GM23338 (cell line): Measurements from ENCODE around the gene HSD3B7. TPM values are rescaled to one million over a fixed set of nuclear protein-coding genes. Genes with fewer than 3 reads are reported as not detected.

Experiments used
- ATAC-seq: fragments of 200-7000 bp; cut with Tn5 transposase; 3 replicates; pipeline ENCODE4 v1.9.1; 2020
- DNase-seq: peaks from one replicate; pipeline ENCODE4 v3.0.0-alpha.2; 2015; ENCODE audit warnings: low spot score
- H2AFZ ChIP-seq: fragments of 200-600 bp; sonication (generic); 2 replicates; pipeline ENCODE4 v1.8.0; 2016; ENCODE audit warnings: antibody characterized with exemption, mild to moderate bottlenecking, moderate library complexity
- H3F3A ChIP-seq: fragments of 200-600 bp; sonication (generic); replicated peaks from 2 replicates; pipeline ENCODE4 v1.8.0; 2017; ENCODE audit warnings: antibody characterized with exemption, mixed run types, low read depth
- H3K27ac ChIP-seq: fragments of 200-600 bp; sonication (generic); 2 replicates; pipeline ENCODE4 v1.6.1; 2016; ENCODE audit warnings: low read depth
- H3K27me3 ChIP-seq: fragments of 200-600 bp; sonication (generic); 2 replicates; pipeline ENCODE4 v1.8.0; 2016; ENCODE audit warnings: mild to moderate bottlenecking, mixed run types, moderate library complexity; ENCODE audit not compliant: insufficient read depth
- H3K36me3 ChIP-seq: fragments of 200-600 bp; sonication (generic); 2 replicates; pipeline ENCODE4 v1.8.0; 2016; ENCODE audit warnings: mild to moderate bottlenecking; ENCODE audit not compliant: insufficient read depth
- H3K4me1 ChIP-seq: fragments of 200-600 bp; sonication (generic); 2 replicates; pipeline ENCODE4 v1.8.0; 2016; ENCODE audit warnings: mild to moderate bottlenecking, moderate library complexity; ENCODE audit not compliant: insufficient read depth
- H3K4me2 ChIP-seq: fragments of 200-600 bp; sonication (generic); 2 replicates; pipeline ENCODE4 v1.7.1; 2017; ENCODE audit warnings: mixed run types
- H3K4me3 ChIP-seq: fragments of 200-600 bp; sonication (generic); 2 replicates; pipeline ENCODE4 v1.6.1; 2016; ENCODE audit warnings: mixed run types
- H3K79me2 ChIP-seq: fragments of 200-600 bp; sonication (generic); replicated peaks from 2 replicates; pipeline ENCODE4 v1.8.0; 2017; ENCODE audit warnings: mild to moderate bottlenecking; ENCODE audit not compliant: insufficient read depth
- H3K9me2 ChIP-seq: fragments of 200-600 bp; sonication (generic); 2 replicates; pipeline ENCODE4 v1.8.0; 2017; ENCODE audit not compliant: insufficient read depth
- H4K20me1 ChIP-seq: fragments of 200-600 bp; sonication (generic); replicated peaks from 2 replicates; pipeline ENCODE4 v1.8.0; 2017; ENCODE audit warnings: mild to moderate bottlenecking; ENCODE audit not compliant: insufficient read depth
- H3K27ac Mint-ChIP-seq: 2 replicates; pipeline ENCODE4 v1.8.0; 2020; ENCODE audit warnings: inconsistent platforms, mild to moderate bottlenecking, moderate library complexity, mixed read lengths
- H3K27me3 Mint-ChIP-seq: 3 replicates; pipeline ENCODE4 v1.8.0; 2022; ENCODE audit warnings: low read depth, mild to moderate bottlenecking, moderate library complexity, mixed read lengths, inconsistent platforms; ENCODE audit not compliant: insufficient read depth, poor library complexity
- H3K36me3 Mint-ChIP-seq: 3 replicates; pipeline ENCODE4 v1.8.0; 2021; ENCODE audit warnings: low read depth, mild to moderate bottlenecking, inconsistent platforms, moderate library complexity, mixed read lengths
- H3K4me1 Mint-ChIP-seq: 3 replicates; pipeline ENCODE4 v1.8.0; 2020; ENCODE audit warnings: mild to moderate bottlenecking, inconsistent platforms, mixed read lengths
- H3K4me3 Mint-ChIP-seq: 3 replicates; pipeline ENCODE4 v1.8.0; 2021; ENCODE audit warnings: moderate library complexity, mild to moderate bottlenecking, inconsistent platforms, mixed read lengths
- H3K9me3 Mint-ChIP-seq: 3 replicates; pipeline ENCODE4 v1.8.0; 2020; ENCODE audit warnings: moderate library complexity, mild to moderate bottlenecking, inconsistent platforms, mixed read lengths
- CREB1 ChIP-seq: fragments of 250-450 bp; sonication (Bioruptor Pico); IDR thresholded peaks from 2 replicates; pipeline ENCODE4 v1.5.0; 2020; ENCODE audit warnings: low read depth, mild to moderate bottlenecking, moderate library complexity
- EZH2phosphoT487 ChIP-seq: fragments of 200-600 bp; sonication (generic); IDR thresholded peaks from one replicate; pipeline ENCODE4 v1.8.1; 2018; ENCODE audit warnings: antibody characterized with exemption; ENCODE audit not compliant: unreplicated experiment
- JUNB ChIP-seq: IDR thresholded peaks from one replicate; pipeline ENCODE4 v1.6.1; 2016; ENCODE audit warnings: antibody characterized with exemption; ENCODE audit not compliant: unreplicated experiment
- NANOG ChIP-seq: IDR thresholded peaks from 2 replicates; pipeline ENCODE4 v1.6.1; 2016; ENCODE audit warnings: antibody characterized with exemption, borderline replicate concordance
- polyA plus RNA-seq: library from polyadenylated mRNA; unstranded; fragments of >200 nt; fragmentation: Nextera tagmentation; extraction: Ambion mirVana; gene quantifications from 2 replicates; pipeline ENCODE4 v1.2.1, GENCODE V29; 2016
- total RNA-seq: library from RNA; depleted of rRNA; stranded (reverse); fragments of >200 nt; shearing (Covaris generic); gene quantifications from 2 replicates; pipeline ENCODE4 v1.2.3, GENCODE V29; 2014
- TF ChIP-seq, protein P1 (sequence below): fragments of 250-450 bp; sonication (Bioruptor Pico); IDR thresholded peaks from 2 replicates; pipeline ENCODE4 v1.5.0; 2020; ENCODE audit warnings: mild to moderate bottlenecking, moderate library complexity
- TF ChIP-seq, protein P2 (sequence below): IDR thresholded peaks from 2 replicates; pipeline ENCODE4 v1.6.1; 2016; ENCODE audit warnings: antibody characterized with exemption
- TF ChIP-seq, protein P3 (sequence below): IDR thresholded peaks from one replicate; pipeline ENCODE4 v1.6.1; 2018; ENCODE audit warnings: antibody characterized with exemption; ENCODE audit not compliant: unreplicated experiment
- TF ChIP-seq, protein P4 (sequence below), 2 experiments: fragments of 200-600 bp in 1 of 2; sonication (generic) in 1 of 2; conservative IDR thresholded peaks; 2 replicates each; pipeline versions ENCODE4 v1.5.1 to v1.6.1; 2016 to 2017; ENCODE audit warnings: antibody characterized with exemption in 2 of 2, low read depth in 2 of 2, mild to moderate bottlenecking in 2 of 2, moderate library complexity in 1 of 2

HSD3B7 gene
- total and polyA plus RNA-seq, 2 experiments from 2014 or later, result 4.3 to 12.2 TPM

DNA sequence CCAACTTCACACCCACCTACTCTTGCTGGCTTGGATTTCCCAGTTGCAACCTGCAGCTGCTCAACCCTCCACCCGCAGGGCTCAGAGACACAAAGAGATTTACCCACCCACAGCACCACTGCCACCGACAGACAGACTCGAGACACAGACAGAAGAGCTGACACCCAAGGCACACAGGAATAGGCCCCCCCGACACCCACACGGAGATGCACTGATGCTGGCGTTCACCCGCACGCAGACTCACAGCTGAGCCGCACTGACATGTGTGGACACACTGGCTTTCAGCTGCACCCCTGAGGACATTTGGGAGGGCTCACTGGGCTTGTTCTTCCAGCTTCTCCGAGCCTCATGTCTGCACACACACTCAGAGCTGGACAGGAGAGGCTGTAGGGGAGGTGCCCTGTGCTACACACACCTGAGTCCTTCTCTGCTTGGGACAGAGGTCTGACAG is 17.3 kb downstream of the HSD3B7 start:
- H3K27me3 Mint-ChIP-seq, result peaks cover 25% of the 10 kb centered on the region
- no peaks in the 10 kb centered on the region; the same call in 2 of the 3 replicates for H3K36me3 Mint-ChIP-seq
- Histone ChIP-seq H2AFZ (no peak overlapping the region), H3K79me2 (peaks cover 5% of the 10 kb centered on the region), H3K9me2 (no peaks in the 10 kb centered on the region), H4K20me1 (no peaks in the 10 kb centered on the region), H3K4me1 (peaks cover 9% of the 10 kb centered on the region; the same call in 1 of the 2 replicates), H3K27me3 (no peaks in the 10 kb centered on the region), H3K4me2 (no peak overlapping the region), H3K27ac (no peak overlapping the region), H3K4me3 (no peak overlapping the region), H3K36me3 (no peaks in the 10 kb centered on the region; the same call in 1 of the 2 replicates), H3F3A (peaks cover 2% of the 10 kb centered on the region; the same call in 1 of the 2 replicates)
- no peak overlapping the region for H3K4me3 Mint-ChIP-seq
- no peak overlapping the region for H3K27ac Mint-ChIP-seq
- ATAC-seq (no peak), DNase-seq (no peak)
- peaks cover 15% of the 10 kb centered on the region for H3K4me1 Mint-ChIP-seq
- no peaks in the 10 kb centered on the region for H3K9me3 Mint-ChIP-seq
- TF ChIP-seq CREB1, result no peak
- TF ChIP-seq, protein P1, sequence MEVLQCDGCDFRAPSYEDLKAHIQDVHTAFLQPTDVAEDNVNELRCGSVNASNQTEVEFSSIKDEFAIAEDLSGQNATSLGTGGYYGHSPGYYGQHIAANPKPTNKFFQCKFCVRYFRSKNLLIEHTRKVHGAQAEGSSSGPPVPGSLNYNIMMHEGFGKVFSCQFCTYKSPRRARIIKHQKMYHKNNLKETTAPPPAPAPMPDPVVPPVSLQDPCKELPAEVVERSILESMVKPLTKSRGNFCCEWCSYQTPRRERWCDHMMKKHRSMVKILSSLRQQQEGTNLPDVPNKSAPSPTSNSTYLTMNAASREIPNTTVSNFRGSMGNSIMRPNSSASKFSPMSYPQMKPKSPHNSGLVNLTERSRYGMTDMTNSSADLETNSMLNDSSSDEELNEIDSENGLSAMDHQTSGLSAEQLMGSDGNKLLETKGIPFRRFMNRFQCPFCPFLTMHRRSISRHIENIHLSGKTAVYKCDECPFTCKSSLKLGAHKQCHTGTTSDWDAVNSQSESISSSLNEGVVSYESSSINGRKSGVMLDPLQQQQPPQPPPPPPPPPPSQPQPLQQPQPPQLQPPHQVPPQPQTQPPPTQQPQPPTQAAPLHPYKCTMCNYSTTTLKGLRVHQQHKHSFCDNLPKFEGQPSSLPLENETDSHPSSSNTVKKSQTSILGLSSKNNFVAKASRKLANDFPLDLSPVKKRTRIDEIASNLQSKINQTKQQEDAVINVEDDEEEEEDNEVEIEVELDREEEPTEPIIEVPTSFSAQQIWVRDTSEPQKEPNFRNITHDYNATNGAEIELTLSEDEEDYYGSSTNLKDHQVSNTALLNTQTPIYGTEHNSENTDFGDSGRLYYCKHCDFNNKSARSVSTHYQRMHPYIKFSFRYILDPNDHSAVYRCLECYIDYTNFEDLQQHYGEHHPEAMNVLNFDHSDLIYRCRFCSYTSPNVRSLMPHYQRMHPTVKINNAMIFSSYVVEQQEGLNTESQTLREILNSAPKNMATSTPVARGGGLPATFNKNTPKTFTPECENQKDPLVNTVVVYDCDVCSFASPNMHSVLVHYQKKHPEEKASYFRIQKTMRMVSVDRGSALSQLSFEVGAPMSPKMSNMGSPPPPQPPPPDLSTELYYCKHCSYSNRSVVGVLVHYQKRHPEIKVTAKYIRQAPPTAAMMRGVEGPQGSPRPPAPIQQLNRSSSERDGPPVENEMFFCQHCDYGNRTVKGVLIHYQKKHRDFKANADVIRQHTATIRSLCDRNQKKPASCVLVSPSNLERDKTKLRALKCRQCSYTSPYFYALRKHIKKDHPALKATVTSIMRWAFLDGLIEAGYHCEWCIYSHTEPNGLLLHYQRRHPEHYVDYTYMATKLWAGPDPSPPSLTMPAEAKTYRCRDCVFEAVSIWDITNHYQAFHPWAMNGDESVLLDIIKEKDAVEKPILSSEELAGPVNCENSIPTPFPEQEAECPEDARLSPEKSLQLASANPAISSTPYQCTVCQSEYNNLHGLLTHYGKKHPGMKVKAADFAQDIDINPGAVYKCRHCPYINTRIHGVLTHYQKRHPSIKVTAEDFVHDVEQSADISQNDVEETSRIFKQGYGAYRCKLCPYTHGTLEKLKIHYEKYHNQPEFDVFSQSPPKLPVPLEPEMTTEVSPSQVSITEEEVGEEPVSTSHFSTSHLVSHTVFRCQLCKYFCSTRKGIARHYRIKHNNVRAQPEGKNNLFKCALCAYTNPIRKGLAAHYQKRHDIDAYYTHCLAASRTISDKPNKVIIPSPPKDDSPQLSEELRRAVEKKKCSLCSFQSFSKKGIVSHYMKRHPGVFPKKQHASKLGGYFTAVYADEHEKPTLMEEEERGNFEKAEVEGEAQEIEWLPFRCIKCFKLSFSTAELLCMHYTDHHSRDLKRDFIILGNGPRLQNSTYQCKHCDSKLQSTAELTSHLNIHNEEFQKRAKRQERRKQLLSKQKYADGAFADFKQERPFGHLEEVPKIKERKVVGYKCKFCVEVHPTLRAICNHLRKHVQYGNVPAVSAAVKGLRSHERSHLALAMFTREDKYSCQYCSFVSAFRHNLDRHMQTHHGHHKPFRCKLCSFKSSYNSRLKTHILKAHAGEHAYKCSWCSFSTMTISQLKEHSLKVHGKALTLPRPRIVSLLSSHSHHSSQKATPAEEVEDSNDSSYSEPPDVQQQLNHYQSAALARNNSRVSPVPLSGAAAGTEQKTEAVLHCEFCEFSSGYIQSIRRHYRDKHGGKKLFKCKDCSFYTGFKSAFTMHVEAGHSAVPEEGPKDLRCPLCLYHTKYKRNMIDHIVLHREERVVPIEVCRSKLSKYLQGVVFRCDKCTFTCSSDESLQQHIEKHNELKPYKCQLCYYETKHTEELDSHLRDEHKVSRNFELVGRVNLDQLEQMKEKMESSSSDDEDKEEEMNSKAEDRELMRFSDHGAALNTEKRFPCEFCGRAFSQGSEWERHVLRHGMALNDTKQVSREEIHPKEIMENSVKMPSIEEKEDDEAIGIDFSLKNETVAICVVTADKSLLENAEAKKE, result no peak
- no peak for TF ChIP-seq EZH2phosphoT487

DNA sequence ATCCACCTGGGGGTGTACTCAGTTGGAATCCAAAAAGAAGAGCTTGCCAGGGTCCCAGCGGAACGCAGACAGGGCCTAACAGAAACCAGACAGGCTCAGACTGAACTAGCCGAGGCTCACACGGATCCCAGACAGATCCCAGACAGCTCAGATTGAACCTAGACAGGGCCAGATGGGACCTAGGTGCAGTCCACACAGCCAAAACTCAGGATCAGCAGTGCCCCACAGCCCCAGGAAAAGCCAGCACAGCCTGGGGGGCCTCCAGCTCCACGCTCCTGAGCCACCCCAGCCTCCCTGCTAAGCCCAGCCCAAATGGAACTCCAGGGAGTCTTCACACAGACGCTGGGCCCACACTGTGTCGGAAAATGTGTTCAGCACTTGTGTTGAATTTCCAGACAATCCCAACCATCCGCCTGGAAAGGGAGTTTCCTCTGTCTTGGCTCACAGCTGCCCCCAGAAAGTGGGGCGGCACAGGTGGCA is 17.9 kb downstream of the HSD3B7 start:
- Histone ChIP-seq H3K27ac (no peak overlapping the region), H2AFZ (no peak overlapping the region), H3K36me3 (no peaks in the 10 kb centered on the region; the same call in 1 of the 2 replicates), H4K20me1 (0 out of 2 replicates have a peak, but pooled peaks cover 5% of the 10 kb centered on the region), H3K4me1 (peaks cover 5% of the 10 kb centered on the region; the same call in 1 of the 2 replicates), H3F3A (peaks cover 2% of the 10 kb centered on the region; the same call in 1 of the 2 replicates), H3K79me2 (peaks cover 5% of the 10 kb centered on the region), H3K4me2 (no peak overlapping the region), H3K4me3 (no peak overlapping the region), H3K27me3 (no peaks in the 10 kb centered on the region), H3K9me2 (no peaks in the 10 kb centered on the region)
- Mint-ChIP-seq H3K27me3 (peaks cover 23% of the 10 kb centered on the region), H3K4me3 (no peak overlapping the region), H3K27ac (no peak overlapping the region), H3K9me3 (no peaks in the 10 kb centered on the region), H3K36me3 (no peaks in the 10 kb centered on the region; the same call in 2 of the 3 replicates), H3K4me1 (peaks cover 13% of the 10 kb centered on the region)
- no peak for ATAC-seq
- no peak for DNase-seq
- TF ChIP-seq, protein P2, sequence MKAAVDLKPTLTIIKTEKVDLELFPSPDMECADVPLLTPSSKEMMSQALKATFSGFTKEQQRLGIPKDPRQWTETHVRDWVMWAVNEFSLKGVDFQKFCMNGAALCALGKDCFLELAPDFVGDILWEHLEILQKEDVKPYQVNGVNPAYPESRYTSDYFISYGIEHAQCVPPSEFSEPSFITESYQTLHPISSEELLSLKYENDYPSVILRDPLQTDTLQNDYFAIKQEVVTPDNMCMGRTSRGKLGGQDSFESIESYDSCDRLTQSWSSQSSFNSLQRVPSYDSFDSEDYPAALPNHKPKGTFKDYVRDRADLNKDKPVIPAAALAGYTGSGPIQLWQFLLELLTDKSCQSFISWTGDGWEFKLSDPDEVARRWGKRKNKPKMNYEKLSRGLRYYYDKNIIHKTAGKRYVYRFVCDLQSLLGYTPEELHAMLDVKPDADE, result no peak
- TF ChIP-seq JUNB, result no peak
- TF ChIP-seq NANOG, result no peak
- TF ChIP-seq, protein P3, sequence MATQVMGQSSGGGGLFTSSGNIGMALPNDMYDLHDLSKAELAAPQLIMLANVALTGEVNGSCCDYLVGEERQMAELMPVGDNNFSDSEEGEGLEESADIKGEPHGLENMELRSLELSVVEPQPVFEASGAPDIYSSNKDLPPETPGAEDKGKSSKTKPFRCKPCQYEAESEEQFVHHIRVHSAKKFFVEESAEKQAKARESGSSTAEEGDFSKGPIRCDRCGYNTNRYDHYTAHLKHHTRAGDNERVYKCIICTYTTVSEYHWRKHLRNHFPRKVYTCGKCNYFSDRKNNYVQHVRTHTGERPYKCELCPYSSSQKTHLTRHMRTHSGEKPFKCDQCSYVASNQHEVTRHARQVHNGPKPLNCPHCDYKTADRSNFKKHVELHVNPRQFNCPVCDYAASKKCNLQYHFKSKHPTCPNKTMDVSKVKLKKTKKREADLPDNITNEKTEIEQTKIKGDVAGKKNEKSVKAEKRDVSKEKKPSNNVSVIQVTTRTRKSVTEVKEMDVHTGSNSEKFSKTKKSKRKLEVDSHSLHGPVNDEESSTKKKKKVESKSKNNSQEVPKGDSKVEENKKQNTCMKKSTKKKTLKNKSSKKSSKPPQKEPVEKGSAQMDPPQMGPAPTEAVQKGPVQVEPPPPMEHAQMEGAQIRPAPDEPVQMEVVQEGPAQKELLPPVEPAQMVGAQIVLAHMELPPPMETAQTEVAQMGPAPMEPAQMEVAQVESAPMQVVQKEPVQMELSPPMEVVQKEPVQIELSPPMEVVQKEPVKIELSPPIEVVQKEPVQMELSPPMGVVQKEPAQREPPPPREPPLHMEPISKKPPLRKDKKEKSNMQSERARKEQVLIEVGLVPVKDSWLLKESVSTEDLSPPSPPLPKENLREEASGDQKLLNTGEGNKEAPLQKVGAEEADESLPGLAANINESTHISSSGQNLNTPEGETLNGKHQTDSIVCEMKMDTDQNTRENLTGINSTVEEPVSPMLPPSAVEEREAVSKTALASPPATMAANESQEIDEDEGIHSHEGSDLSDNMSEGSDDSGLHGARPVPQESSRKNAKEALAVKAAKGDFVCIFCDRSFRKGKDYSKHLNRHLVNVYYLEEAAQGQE, result no peak
- TF ChIP-seq, protein P4, sequence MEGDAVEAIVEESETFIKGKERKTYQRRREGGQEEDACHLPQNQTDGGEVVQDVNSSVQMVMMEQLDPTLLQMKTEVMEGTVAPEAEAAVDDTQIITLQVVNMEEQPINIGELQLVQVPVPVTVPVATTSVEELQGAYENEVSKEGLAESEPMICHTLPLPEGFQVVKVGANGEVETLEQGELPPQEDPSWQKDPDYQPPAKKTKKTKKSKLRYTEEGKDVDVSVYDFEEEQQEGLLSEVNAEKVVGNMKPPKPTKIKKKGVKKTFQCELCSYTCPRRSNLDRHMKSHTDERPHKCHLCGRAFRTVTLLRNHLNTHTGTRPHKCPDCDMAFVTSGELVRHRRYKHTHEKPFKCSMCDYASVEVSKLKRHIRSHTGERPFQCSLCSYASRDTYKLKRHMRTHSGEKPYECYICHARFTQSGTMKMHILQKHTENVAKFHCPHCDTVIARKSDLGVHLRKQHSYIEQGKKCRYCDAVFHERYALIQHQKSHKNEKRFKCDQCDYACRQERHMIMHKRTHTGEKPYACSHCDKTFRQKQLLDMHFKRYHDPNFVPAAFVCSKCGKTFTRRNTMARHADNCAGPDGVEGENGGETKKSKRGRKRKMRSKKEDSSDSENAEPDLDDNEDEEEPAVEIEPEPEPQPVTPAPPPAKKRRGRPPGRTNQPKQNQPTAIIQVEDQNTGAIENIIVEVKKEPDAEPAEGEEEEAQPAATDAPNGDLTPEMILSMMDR (conservative IDR thresholded peaks at IDR 0.05; ENCODE audit: low read depth in 2 of 2), result no peak
